Middle frontal gyrus (tissue), 1 donor: ENCODE measurements around the gene SDK1.

Experiments used
- DNase-seq: peaks from one replicate; pipeline ENCODE4 v3.0.0-alpha.2; 2015; ENCODE audit warnings: low spot score; ENCODE audit errors: extremely low spot score

SDK1 gene

GRCh38 chr7:3289996-3290395 is 11.1 kb upstream of the SDK1 start:
- DNase-seq: no peak

- no peak for DNase-seq
Measured at GRCh38 chr7:3292694-3293093, 8.4 kb upstream of the SDK1 start.

GRCh38 chr7:3294432-3295100 is 6.5 kb upstream of the SDK1 start:
- no peak for DNase-seq

- DNase-seq: no peak
Measured at GRCh38 chr7:3297105-3297819, 3.8 kb upstream of the SDK1 start.

GRCh38 chr7:3300221-3300650 is 816 bp upstream of the SDK1 start:
- DNase-seq: no peak

GRCh38 chr7:3301449-3301731 is 338 bp downstream of the SDK1 start:
- no peak for DNase-seq

GRCh38 chr7:3301831-3302618 is 973 bp downstream of the SDK1 start:
- DNase-seq: no peak

GRCh38 chr7:3302681-3303320 is 1.7 kb downstream of the SDK1 start:
- no peak for DNase-seq

GRCh38 chr7:3304131-3304530 is 3.1 kb downstream of the SDK1 start:
- no peak for DNase-seq

GRCh38 chr7:3307435-3307834 is 6.4 kb downstream of the SDK1 start:
- no peak for DNase-seq

GRCh38 chr7:3309140-3309539 is 8.1 kb downstream of the SDK1 start:
- DNase-seq: no peak

GRCh38 chr7:3309956-3310355 is 8.9 kb downstream of the SDK1 start:
- DNase-seq: no peak

- no peak for DNase-seq
Measured at GRCh38 chr7:3310884-3311283, 9.8 kb downstream of the SDK1 start.

GRCh38 chr7:3312583-3312982 is 11.5 kb downstream of the SDK1 start:
- DNase-seq: no peak

- no peak for DNase-seq
Measured at GRCh38 chr7:3318874-3319273, 17.8 kb downstream of the SDK1 start.

GRCh38 chr7:3321206-3321605 is 20.2 kb downstream of the SDK1 start:
- DNase-seq: no peak

GRCh38 chr7:3321745-3322144 is 20.7 kb downstream of the SDK1 start:
- no peak for DNase-seq

GRCh38 chr7:3326246-3326645 is 25.2 kb downstream of the SDK1 start:
- no peak for DNase-seq

GRCh38 chr7:3327099-3327498 is 26.0 kb downstream of the SDK1 start:
- DNase-seq: no peak

- DNase-seq: no peak
Measured at GRCh38 chr7:3327655-3328054, 26.6 kb downstream of the SDK1 start.

- no peak for DNase-seq
Measured at GRCh38 chr7:3332308-3332707, 31.3 kb downstream of the SDK1 start.

GRCh38 chr7:3333861-3334260 is 32.8 kb downstream of the SDK1 start:
- no peak for DNase-seq
